AML-193 (cell line): ENCODE results near the gene MAFG.

Experiments
- DNase-seq, 2 experiments: peaks; one replicate each; lab custom pipeline; 2025; lab: John Stamatoyannopoulos, UW

Gene MAFG

DNA sequence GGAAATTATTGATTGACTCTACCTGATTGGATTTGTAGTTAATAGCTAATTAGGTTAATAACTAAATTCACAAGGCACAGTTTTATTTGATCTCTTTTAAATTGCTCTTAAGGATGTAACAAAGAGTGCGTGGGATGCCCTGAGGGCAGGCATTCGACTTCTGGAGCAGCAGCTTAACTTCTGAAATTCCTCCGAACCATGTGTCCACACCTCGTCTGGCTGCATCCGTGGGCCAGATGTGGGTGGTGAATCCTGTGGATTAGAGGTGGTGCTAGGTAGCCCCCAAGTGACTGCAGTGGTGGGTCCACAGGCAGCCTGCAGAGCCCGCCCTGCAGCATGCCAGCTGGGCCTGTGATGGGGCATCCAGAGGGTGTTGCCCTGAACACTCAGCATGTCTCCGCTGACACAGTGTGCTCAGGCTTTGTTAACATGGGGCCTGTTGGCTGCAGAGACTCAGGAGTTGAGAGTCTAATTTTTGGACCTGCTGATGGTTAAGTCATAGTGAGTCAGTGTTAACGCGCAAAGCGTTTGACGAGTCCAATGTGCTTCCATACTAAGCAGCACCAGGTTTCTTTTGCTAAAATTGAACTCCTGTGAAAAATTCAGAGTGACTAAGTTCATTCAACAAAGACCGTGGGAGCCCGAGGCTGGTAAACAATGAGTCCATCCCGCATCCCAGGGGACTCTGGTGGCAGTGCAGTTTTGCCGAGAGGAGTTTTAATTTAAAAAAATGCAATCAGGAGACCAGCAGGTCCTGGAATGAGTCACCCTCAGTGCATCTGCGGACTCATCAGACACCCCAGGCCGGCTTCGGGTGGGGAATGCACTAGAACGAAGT, 29.3 kb downstream of the MAFG start:
- no peak for DNase-seq

GRCh38 chr17:81895400-81895799, 32.1 kb downstream of the MAFG start:
- no peak for DNase-seq

- DNase-seq, result no peak
Observed at GRCh38 chr17:81891303-81891552, 36.3 kb downstream of the MAFG start.

GRCh38 chr17:81890447-81891302, 36.9 kb downstream of the MAFG start:
- DNase-seq, result no peak

DNA sequence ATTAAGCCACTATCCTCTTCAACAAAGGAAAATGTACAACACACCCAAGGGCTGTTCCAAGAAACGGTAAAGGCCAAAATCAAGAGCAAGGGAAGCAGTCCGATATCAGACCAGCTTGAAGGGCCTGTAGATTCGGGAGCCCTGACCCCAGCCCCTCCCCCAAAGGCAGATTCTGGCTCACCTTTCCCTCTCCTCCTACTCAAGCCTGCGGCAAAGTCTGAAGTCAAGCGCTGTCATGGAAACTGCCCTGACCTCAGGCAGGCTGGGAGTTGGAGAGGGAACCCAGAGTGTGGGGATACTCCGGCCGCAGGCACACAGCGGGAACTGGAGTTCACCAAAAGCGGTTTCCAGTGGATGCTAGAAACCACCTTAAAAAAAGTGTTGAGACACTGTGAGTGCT, 37.9 kb downstream of the MAFG start:
- no peak for DNase-seq

DNA sequence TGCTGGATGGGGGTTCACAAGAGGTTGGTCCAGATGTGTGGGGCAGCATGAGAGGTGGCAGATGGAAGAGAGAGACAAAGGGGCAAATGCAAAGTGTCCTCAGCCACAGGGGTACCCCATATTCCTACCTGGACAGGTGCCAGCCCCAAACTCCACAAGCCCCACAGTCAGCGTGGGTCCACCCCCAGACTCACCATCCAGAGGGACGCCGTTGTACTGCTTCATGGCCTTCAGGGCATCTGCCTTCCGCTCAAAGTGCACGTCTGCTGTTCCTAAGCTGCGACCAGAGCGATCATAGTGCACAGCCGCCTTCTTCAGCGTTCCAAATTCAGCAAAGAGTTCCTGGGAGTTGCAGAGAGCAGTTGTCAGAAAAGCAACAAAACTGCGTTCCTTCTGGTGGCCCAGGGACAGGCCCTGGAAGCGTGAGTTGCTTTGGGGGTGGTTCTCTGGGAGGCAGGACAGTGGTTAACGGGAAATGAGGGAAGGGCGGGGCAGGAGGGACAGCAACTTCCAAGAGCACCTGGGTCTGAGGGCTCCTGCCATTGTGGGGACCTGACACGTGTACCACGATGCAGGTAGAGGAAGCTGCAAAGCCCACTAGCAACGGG, 38.4 kb downstream of the MAFG start:
- DNase-seq, result no peak

GRCh38 chr17:81888105-81888987, 39.2 kb downstream of the MAFG start:
- no peak for DNase-seq

- DNase-seq, result no peak
Observed at GRCh38 chr17:81885869-81886548, 41.5 kb downstream of the MAFG start.

- DNase-seq, result no peak
Observed at GRCh38 chr17:81885454-81885853, 42.1 kb downstream of the MAFG start.

- DNase-seq, result no peak
Observed at GRCh38 chr17:81884968-81885367, 42.6 kb downstream of the MAFG start.

DNA sequence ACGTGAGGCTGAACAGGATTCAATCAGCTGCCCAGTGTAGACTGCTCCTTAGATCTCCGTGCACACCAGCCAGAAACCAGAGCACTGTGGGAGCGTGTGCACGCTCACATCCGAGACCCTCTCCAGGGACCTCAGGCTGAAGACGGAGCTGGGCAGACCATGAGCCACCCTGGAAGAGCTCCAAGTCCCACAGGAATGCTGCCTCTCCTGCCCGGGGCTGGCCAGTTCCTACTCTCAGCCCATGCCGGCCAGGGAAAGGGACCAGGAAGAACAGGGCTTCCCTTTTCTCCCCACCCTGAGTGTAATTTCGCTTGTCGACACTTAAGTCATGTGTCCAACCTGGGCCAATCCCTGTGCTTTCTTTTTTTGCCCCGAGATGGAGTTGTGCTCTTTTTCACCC, 43.0 kb downstream of the MAFG start:
- no peak for DNase-seq

DNA sequence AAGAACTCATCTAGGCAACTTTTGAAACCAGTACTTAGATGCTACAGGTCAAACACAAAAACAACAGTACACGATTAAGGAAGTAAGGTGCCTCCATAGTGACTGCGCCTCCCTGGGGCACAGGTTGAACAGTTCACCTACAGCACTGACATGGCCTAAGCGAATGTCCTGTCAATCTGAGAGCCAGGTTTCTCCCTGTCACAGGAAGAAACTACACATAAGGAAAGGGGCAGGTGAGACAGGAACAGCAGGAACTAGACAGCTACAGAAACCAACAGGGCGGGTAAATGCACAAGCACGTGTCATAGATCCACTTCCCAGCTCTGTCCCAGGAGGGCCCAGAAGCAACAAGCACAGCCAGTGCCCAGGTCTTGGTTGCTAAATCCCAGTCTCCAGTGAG, 48.4 kb downstream of the MAFG start:
- DNase-seq, result no peak

DNA sequence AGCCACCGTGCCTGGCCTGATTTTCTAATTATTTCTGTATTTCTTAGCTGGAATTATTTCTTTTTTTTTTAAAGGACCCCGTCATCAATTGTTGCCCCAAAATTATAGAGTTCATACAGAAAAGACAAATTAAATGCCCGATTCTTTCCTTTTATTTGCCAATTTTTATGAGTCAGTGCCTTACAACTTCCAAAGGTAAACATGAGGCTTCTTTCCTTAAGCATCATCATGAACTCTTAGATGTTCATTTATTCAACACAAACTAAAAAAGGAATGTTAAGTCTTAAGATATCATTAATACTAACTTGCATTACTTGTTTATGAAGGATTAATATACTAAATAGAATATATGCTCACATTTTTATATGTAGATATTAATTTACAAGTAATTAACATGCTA, 49.2 kb downstream of the MAFG start:
- DNase-seq, result no peak

DNA sequence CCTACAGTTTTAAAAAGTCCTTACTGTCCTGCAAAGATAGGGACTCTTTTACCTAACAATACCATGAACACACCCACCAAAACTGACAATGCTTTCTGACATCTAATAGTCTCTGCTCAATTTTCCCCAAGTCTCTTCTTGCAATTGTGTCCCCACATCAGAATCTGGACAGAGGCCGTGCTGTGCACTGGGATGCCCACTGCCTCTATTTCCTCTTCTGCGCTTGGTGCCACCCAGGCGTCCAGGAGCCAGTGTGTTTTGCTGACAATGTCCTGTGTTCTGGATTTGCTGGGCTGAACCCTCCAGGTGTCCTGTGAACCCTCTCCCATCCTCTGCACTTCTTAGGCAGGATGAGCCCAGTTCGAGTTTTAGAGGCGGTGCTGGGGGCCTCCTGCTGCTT, 50.0 kb downstream of the MAFG start:
- DNase-seq, result no peak

- peak; percentile 82 to 87 for DNase-seq
Observed at GRCh38 chr17:81871387-81872230, 55.9 kb downstream of the MAFG start.

DNA sequence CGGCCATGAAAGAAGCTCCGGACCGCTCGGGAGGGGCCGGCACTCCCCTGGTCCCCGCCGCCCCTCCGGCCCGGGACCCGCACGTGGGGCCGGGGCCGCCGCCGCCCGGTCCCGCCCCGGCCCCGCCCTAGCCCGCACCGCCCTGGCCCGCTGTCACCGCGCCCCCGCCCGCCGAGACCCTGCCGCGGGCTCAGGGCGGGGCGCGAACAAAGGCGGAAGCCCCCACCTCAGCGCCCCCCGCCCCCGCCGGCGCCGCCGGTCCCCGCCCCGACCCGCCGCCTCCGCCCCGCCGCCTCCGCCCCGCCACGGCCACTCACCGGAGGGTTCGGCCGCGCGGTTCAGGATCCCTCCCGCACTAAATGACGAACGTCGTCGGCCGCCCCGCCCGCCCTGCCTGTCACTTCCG, 56.6 kb downstream of the MAFG start, which contains the start of gene ARHGDIA:
Gene ARHGDIA (minus strand): TSS at position 357 of the 406 bp plus-strand sequence. CDS start 1,407 bp downstream, outside the sequence.
- DNase-seq, result no peak

- DNase-seq, result no peak
Observed at GRCh38 chr17:81870131-81870980, 57.2 kb downstream of the MAFG start.

GRCh38 chr17:81869221-81870130, 58.1 kb downstream of the MAFG start:
- DNase-seq, result no peak
